Mesendoderm (in vitro differentiated cells): ENCODE measurements around the gene SH3BP4.

ENCODE experiments used
- DNase-seq: peaks from one replicate; pipeline ENCODE4 v3.0.0; 2013
- H2AK5ac ChIP-seq: 2 replicates; pipeline ENCODE4 v1.6.1; 2013; ENCODE audit warnings: low read length, inconsistent platforms
- H2BK120ac ChIP-seq: 2 replicates; pipeline ENCODE4 v1.6.1; 2013; ENCODE audit warnings: low read depth, mild to moderate bottlenecking, low read length, moderate library complexity, mixed read lengths
- H2BK15ac ChIP-seq: replicated peaks from 2 replicates; pipeline ENCODE4 v1.6.1; 2013; ENCODE audit warnings: low read depth, mild to moderate bottlenecking, moderate library complexity
- H2BK5ac ChIP-seq: 2 replicates; pipeline ENCODE4 v1.6.1; 2013; ENCODE audit warnings: low read length, inconsistent platforms
- H3K18ac ChIP-seq: 2 replicates; pipeline ENCODE4 v1.6.1; 2013; ENCODE audit warnings: mild to moderate bottlenecking, low read length, mixed read lengths
- H3K23ac ChIP-seq: one replicate; pipeline ENCODE4 v1.6.1; 2013; ENCODE audit warnings: low read length
- H3K27ac ChIP-seq: 2 replicates; pipeline ENCODE4 v1.5.1; 2013; ENCODE audit warnings: low read depth, mild to moderate bottlenecking, inconsistent platforms, low read length, moderate library complexity
- H3K27me3 ChIP-seq: 2 replicates; pipeline ENCODE4 v1.6.1; 2013; ENCODE audit warnings: low read length, control low read depth, mild to moderate bottlenecking, inconsistent platforms; ENCODE audit not compliant: insufficient read depth, poor library complexity
- H3K36me3 ChIP-seq: 2 replicates; pipeline ENCODE4 v1.6.1; 2013; ENCODE audit warnings: low read length, inconsistent platforms; ENCODE audit not compliant: control insufficient read depth, insufficient read depth
- H3K4ac ChIP-seq: one replicate; pipeline ENCODE4 v1.6.1; 2013; ENCODE audit warnings: low read depth, mild to moderate bottlenecking, low read length, moderate library complexity
- H3K4me1 ChIP-seq: 2 replicates; pipeline ENCODE4 v1.6.1; 2013; ENCODE audit warnings: low read depth, low read length, inconsistent platforms; ENCODE audit not compliant: control insufficient read depth
- H3K4me2 ChIP-seq: 2 replicates; pipeline ENCODE4 v1.6.1; 2013; ENCODE audit warnings: low read length
- H3K4me3 ChIP-seq: 2 replicates; pipeline ENCODE4 v1.5.1; 2013; ENCODE audit warnings: mild to moderate bottlenecking, low read length
- H3K56ac ChIP-seq: one replicate; pipeline ENCODE4 v1.6.1; 2013; ENCODE audit warnings: low read length
- H3K79me1 ChIP-seq: 2 replicates; pipeline ENCODE4 v1.6.1; 2013; ENCODE audit warnings: low read length, inconsistent platforms
- H3K79me2 ChIP-seq: 2 replicates; pipeline ENCODE4 v1.6.1; 2013; ENCODE audit warnings: mild to moderate bottlenecking, low read length; ENCODE audit not compliant: control insufficient read depth, insufficient read depth
- H3K9ac ChIP-seq: 2 replicates; pipeline ENCODE4 v1.6.1; 2013; ENCODE audit warnings: low read length, inconsistent platforms
- H4K5ac ChIP-seq: one replicate; pipeline ENCODE4 v1.6.1; 2013; ENCODE audit warnings: low read length
- H4K8ac ChIP-seq: one replicate; pipeline ENCODE4 v1.6.1; 2013; ENCODE audit warnings: low read depth, mild to moderate bottlenecking, control low read depth, low read length, moderate library complexity
- WGBS: extraction: QIAGEN DNeasy Blood & Tissue Kit; methylation state at CpG from one replicate; pipeline ENCODE4 v1.1.7; 2013; ENCODE audit warnings: low lambda C conversion rate, missing lambda C conversion rate; ENCODE audit not compliant: insufficient coverage; ENCODE audit errors: extremely low coverage; 5-methylcytosine and 5-hydroxymethylcytosine counted together

The SH3BP4 gene

DNA sequence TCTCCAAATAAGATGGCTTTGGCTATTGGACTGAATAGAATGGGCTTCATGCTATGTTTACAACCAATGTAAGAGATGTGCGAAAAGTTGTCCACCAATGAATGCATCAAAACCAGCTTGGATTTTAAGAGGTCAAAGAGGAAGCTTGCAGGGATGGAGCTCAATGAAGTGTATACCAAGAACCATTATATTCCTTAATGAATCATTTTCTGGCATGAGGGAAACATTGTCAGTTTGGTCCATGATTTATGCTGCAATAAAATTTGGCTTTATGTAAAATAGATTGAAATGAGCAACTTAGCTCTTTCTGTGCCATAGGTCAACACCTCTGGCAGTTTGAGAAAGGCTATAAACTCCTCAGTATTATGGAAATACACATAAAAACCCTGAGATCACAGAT lies 107.3 kb downstream of the SH3BP4 start:
- no peaks in the 10 kb centered on the region for H3K79me2 ChIP-seq
- no peak overlapping the region for H2BK120ac ChIP-seq
- H3K36me3 ChIP-seq, result peaks cover 6% of the 10 kb centered on the region
- WGBS, result no CpG with 5 or more reads among the region's 1 CpG
- H3K4ac ChIP-seq, result no peak overlapping the region
- H3K27ac ChIP-seq, result no peak overlapping the region
- no peak overlapping the region for H2BK5ac ChIP-seq
- no peak overlapping the region for H3K56ac ChIP-seq
- no peak overlapping the region for H3K4me2 ChIP-seq
- no peak overlapping the region for H3K18ac ChIP-seq
- DNase-seq, result no peak
- no peak overlapping the region for H4K5ac ChIP-seq
- H3K9ac ChIP-seq, result no peak overlapping the region
- no peak overlapping the region for H2AK5ac ChIP-seq
- H3K4me3 ChIP-seq, result no peak overlapping the region
- H4K8ac ChIP-seq, result no peak overlapping the region
- H2BK15ac ChIP-seq, result no peak overlapping the region
- H3K27me3 ChIP-seq, result no peaks in the 10 kb centered on the region
- no peaks in the 10 kb centered on the region for H3K79me1 ChIP-seq
- H3K23ac ChIP-seq, result no peak overlapping the region
- no peaks in the 10 kb centered on the region for H3K4me1 ChIP-seq

DNA sequence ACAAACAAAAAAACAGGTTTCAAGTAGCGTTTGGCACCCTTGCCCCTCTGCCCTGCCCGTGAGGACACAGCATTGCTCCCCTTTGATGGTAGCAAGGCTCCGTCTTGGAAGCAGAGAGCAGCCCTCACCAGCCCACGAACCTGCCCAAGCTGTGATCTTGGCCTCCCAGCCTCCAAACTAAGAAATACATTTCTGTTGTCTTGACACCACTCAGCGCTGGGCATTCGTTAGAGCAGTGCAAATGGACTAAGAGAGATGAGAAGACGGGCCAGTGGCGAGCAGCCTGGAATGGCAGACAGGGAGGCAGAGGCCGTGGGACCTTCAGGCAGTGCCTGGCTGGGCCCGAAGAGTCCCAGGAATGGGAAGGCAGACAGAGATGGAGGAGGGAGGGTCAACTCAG lies 109.8 kb downstream of the SH3BP4 start:
- no peak overlapping the region for H2AK5ac ChIP-seq
- H3K4ac ChIP-seq, result no peak overlapping the region
- H3K27me3 ChIP-seq, result no peaks in the 10 kb centered on the region
- H3K36me3 ChIP-seq, result no peaks in the 10 kb centered on the region
- H3K9ac ChIP-seq, result no peak overlapping the region
- no peak overlapping the region for H2BK120ac ChIP-seq
- H3K18ac ChIP-seq, result no peak overlapping the region
- no peak for DNase-seq
- no peaks in the 10 kb centered on the region for H3K79me2 ChIP-seq
- no CpG with 5 or more reads among the region's 10 CpGs for WGBS
- H4K5ac ChIP-seq, result no peak overlapping the region
- H2BK5ac ChIP-seq, result no peak overlapping the region
- no peak overlapping the region for H2BK15ac ChIP-seq
- H3K56ac ChIP-seq, result no peak overlapping the region
- no peaks in the 10 kb centered on the region for H3K79me1 ChIP-seq
- H4K8ac ChIP-seq, result no peak overlapping the region
- H3K4me2 ChIP-seq, result no peak overlapping the region
- no peak overlapping the region for H3K4me3 ChIP-seq
- no peak overlapping the region for H3K27ac ChIP-seq
- no peaks in the 10 kb centered on the region for H3K4me1 ChIP-seq
- no peak overlapping the region for H3K23ac ChIP-seq

DNA sequence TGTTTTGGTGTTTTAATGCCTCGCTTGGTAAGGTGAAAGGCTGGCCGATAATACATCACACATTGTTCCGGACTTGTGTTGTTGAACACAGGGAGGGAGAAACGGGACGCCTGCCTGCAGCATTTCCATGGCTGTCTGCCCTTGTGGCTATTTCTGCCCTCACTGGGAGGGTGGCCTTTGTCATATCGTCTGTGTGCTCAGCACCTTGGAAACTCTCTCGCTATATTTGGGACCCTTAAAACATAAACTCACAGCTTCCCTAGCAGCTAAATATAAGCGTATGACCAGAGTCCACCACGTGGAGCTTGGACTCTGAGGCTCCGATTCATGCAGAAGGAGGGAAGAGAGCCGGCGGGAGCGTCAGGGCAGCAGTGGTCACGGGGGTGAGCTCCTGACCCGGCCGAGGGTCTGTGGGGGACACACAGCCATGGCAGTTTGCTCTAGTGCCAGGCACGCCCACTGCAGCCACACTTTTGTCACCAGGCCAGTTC lies 111.7 kb downstream of the SH3BP4 start:
- Histone ChIP-seq H3K4me2 (no peak overlapping the region), H3K9ac (no peak overlapping the region), H2BK5ac (no peak overlapping the region), H2BK15ac (no peak overlapping the region), H3K27me3 (no peaks in the 10 kb centered on the region), H3K23ac (no peak overlapping the region), H3K79me2 (no peaks in the 10 kb centered on the region), H3K4me1 (no peaks in the 10 kb centered on the region), H3K4ac (no peak overlapping the region), H2AK5ac (no peak overlapping the region), H4K8ac (no peak overlapping the region), H3K36me3 (no peaks in the 10 kb centered on the region), H3K18ac (no peak overlapping the region), H2BK120ac (no peak overlapping the region), H3K27ac (no peak overlapping the region), H3K4me3 (no peak overlapping the region), H4K5ac (no peak overlapping the region), H3K56ac (no peak overlapping the region), H3K79me1 (no peaks in the 10 kb centered on the region)
- no CpG with 5 or more reads among the region's 17 CpGs for WGBS
- DNase-seq, result no peak

DNA sequence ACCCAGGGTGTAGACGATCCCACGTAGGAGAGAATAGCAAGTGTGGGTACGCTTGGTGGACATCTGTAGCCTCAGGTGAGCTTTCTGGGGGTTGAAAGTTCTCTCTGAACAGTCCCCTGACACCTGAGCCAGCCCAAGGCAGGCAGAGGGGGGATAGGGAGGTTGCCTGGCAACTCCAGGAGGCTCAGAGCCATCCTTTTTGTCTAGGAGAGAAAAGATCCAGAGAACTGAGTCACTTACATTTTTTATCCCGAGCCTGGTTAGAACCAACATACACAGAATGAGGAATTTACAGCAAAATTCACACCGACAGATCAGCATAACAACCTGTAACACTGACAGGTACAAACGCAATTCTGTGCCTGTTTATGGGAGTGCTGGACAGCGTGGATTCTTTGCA lies 113.2 kb downstream of the SH3BP4 start:
- WGBS, result no CpG with 5 or more reads among the region's 7 CpGs
- H3K27me3 ChIP-seq, result no peaks in the 10 kb centered on the region
- H3K23ac ChIP-seq, result no peak overlapping the region

DNA sequence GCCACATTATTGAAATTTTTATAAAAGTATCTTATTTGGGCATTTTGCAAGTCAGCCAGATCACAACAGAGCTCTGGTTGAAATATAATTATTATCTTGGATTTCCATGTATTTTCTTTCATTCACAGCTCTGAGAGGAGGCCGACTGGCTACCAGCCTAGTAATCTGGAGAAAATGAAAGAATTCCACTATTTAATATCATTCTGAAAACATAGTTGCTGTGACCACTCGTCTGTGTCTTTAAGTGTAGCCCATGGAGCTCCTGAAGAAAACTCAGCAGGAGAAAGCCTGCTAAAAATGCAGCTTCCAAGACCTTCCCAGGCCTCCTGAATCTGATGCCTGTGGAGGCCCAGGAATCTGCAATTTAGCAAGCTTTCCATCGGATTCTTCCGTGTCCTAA lies 114.7 kb downstream of the SH3BP4 start:
- Histone ChIP-seq H3K56ac (no peak overlapping the region), H3K4ac (no peak overlapping the region), H3K4me2 (no peak overlapping the region), H3K79me1 (no peaks in the 10 kb centered on the region), H3K23ac (no peak overlapping the region), H4K5ac (no peak overlapping the region), H3K27me3 (no peaks in the 10 kb centered on the region), H2BK5ac (no peak overlapping the region), H3K27ac (no peak overlapping the region), H2AK5ac (no peak overlapping the region), H3K36me3 (no peaks in the 10 kb centered on the region), H3K4me3 (no peak overlapping the region), H3K4me1 (no peaks in the 10 kb centered on the region), H3K79me2 (no peaks in the 10 kb centered on the region), H4K8ac (no peak overlapping the region), H3K18ac (peak overlapping the region; percentile 43), H2BK120ac (no peak overlapping the region), H3K9ac (no peak overlapping the region), H2BK15ac (no peak overlapping the region)
- peak; percentile 20 for DNase-seq
- WGBS, result no CpG with 5 or more reads among the region's 4 CpGs

More for the DNA sequence above, 113.2 kb downstream of the SH3BP4 start:
- Histone ChIP-seq H3K4me3 (no peak overlapping the region), H3K4ac (no peak overlapping the region), H3K4me2 (no peak overlapping the region), H3K4me1 (no peaks in the 10 kb centered on the region), H3K56ac (peak overlapping the region; percentile 5), H2BK15ac (no peak overlapping the region), H3K27ac (no peak overlapping the region), H4K5ac (no peak overlapping the region), H3K9ac (no peak overlapping the region), H3K79me1 (no peaks in the 10 kb centered on the region), H2AK5ac (no peak overlapping the region), H3K36me3 (no peaks in the 10 kb centered on the region), H3K79me2 (no peaks in the 10 kb centered on the region), H2BK120ac (no peak overlapping the region), H4K8ac (no peak overlapping the region), H3K18ac (no peak overlapping the region), H2BK5ac (no peak overlapping the region)
- no peak for DNase-seq

DNA sequence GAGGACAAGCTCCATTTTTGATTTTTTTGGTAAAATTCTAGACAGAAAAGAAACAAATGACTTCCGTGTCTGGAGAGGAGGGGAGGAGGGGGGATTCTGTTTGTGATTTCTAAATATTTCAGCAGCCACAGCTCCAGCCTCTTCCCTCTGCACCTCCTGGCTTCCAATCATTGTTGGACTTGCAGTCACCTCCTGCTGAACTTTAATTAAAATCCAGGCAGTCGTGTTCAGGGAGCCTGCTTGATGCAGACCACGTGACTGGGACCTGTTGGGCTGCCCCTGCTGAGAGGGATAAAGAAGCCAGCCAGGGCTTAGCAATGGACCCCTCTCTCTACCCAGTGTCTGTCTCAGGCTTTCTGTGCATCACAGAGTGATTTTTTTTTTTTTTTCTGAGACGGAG lies 115.1 kb downstream of the SH3BP4 start:
- Histone ChIP-seq H3K56ac (no peak overlapping the region), H3K79me1 (no peaks in the 10 kb centered on the region), H2BK120ac (no peak overlapping the region), H3K9ac (no peak overlapping the region), H2BK5ac (no peak overlapping the region), H3K79me2 (no peaks in the 10 kb centered on the region), H3K27me3 (no peaks in the 10 kb centered on the region), H3K4me1 (no peaks in the 10 kb centered on the region), H3K27ac (no peak overlapping the region), H3K4me2 (no peak overlapping the region), H3K18ac (peak overlapping the region; percentile 43), H3K23ac (no peak overlapping the region), H3K4me3 (no peak overlapping the region), H4K8ac (no peak overlapping the region), H2BK15ac (no peak overlapping the region), H4K5ac (no peak overlapping the region), H2AK5ac (no peak overlapping the region), H3K36me3 (no peaks in the 10 kb centered on the region), H3K4ac (no peak overlapping the region)
- peak; percentile 37 for DNase-seq
- no CpG with 5 or more reads among the region's 4 CpGs for WGBS
